Cardiac atrium fibroblast (primary cell): Measurements from ENCODE around the gene BUB3. TPM values are rescaled to one million over a fixed set of nuclear protein-coding genes. Genes with fewer than 3 reads are reported as not detected.

ENCODE experiments used
- total RNA-seq: library from RNA; depleted of rRNA; stranded (reverse); fragments of >200 nt; gene quantifications from 2 replicates; pipeline ENCODE4 v1.2.3, GENCODE V29; 2015

Gene BUB3, protein sequence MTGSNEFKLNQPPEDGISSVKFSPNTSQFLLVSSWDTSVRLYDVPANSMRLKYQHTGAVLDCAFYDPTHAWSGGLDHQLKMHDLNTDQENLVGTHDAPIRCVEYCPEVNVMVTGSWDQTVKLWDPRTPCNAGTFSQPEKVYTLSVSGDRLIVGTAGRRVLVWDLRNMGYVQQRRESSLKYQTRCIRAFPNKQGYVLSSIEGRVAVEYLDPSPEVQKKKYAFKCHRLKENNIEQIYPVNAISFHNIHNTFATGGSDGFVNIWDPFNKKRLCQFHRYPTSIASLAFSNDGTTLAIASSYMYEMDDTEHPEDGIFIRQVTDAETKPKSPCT
- 113 and 115 TPM in 2 replicates for total RNA-seq

GRCh38 chr10:123154092-123154710, at the start of gene BUB3:
BUB3 (plus strand) TSS chr10:123154402; CDS start chr10:123154918, 516 bp downstream.

DNA sequence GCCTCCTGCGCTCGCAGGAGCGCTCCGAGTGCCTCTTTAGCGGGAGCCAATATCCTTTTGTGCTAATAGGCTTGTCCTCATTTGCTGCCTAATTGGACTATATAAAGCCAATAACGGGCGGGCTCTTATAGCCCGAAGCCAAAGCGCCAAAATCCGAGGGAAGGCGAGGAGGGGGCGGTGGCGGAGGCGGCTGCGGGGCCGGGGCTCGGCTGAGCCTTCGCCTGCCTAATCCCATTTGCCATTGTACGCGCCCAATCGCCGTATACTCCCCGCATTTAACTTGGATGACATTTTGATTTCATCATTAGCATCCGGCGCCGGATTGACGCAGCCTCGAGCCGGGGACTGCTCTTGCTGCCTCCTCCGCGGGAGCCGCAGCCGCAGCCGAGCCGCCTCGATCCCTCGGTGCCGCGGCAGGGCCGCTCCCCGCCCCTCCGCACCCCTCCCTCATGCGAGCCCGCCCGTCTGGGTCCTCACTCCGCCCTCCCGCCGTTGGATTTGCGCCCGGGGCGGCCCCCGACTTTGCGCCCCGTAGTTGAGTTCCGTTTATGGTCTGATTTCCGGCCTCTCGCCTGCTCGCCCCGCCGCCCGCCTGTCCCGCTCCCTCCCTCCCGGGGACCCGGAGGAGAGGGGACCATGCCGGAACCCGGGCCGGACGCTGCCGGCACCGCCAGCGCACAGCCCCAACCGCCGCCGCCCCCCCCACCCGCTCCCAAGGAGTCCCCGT, 18.6 kb upstream of the BUB3 start, which contains the start of gene HMX3:
HMX3 (plus strand) TSS at position 556 of the 727 bp plus-strand sequence; CDS start at position 637, 81 bp downstream.

GRCh38 chr10:123147635-123148413, 6.4 kb upstream of the BUB3 start, which contains the start of gene HMX2:
HMX2 (plus strand) TSS chr10:123148136; CDS start chr10:123148379, 243 bp downstream.

Other genes starting within 250 kb of the BUB3 start
- gene FAM24A, start 243.8 kb upstream of the BUB3 start, total RNA-seq = not detected in 2 replicates
- 4.7 and 8.3 TPM in 2 replicates for gene C10orf88, start 200.2 kb upstream of the BUB3 start, total RNA-seq
- gene PSTK, start 174.0 kb upstream of the BUB3 start, total RNA-seq = 0.36 and 4.9 TPM in 2 replicates
- gene IKZF5, start 145.6 kb upstream of the BUB3 start, total RNA-seq = 1.8 and 3.7 TPM in 2 replicates
- 4.2 and 7.1 TPM in 2 replicates for gene ACADSB, start 145.4 kb upstream of the BUB3 start, total RNA-seq
- not detected in 2 replicates for gene HMX3, start 18.4 kb upstream of the BUB3 start, total RNA-seq
- not detected in 2 replicates for gene HMX2, start 6.3 kb upstream of the BUB3 start, total RNA-seq